ENCODE measurements around the gene GLRA3. TPM values are rescaled to one million over a fixed set of nuclear protein-coding genes. Genes with fewer than 3 reads are reported as not detected.

GLRA3 gene
- total and polyA plus RNA-seq, 10 of the 15 experiments (the other 5 are each of a cell fraction or from before 2014, with no cell fraction given), result not detected

- H2AFZ ChIP-seq (ENCODE audit: control insufficient read depth, low read depth, low read length), result no peak overlapping the region
- no peaks in the 10 kb centered on the region for H3K9me3 ChIP-seq (replicated peaks; ENCODE audit: control insufficient read depth, insufficient read depth, low read length)
- no peaks in the 10 kb centered on the region for H3K27me3 ChIP-seq (replicated peaks in 1 of 2; ENCODE audit: control insufficient read depth in 2 of 2, insufficient read depth in 2 of 2, low read length in 1 of 2)
- in situ Hi-C loops (cut with MboI) (no loop called here), intact Hi-C loops (cut with micrococcal nuclease; ENCODE audit: unreplicated experiment) (no loop called here)
- WGBS (ENCODE audit: insufficient coverage, insufficient replicate concordance, low lambda C conversion rate, missing lambda C conversion rate), result 0% methylated on average over 1 of the region's 1 CpG
- DNase-seq (ENCODE audit: low read depth, low spot score) (no peak), FAIRE-seq (no peak), ATAC-seq (no peak)
- POLR2A ChIA-PET, result no interaction called here
- no peak overlapping the region for H3K9ac ChIP-seq (ENCODE audit: control insufficient read depth, insufficient read depth, low read length)
- TF ChIP-seq NR2C2 (IDR thresholded peaks at IDR 0.05; ENCODE audit: borderline replicate concordance, control insufficient read depth, insufficient read length, low read depth) (no peak), SIN3A (IDR thresholded peaks at IDR 0.05; ENCODE audit: low read depth, low read length) (no peak)
- CTCF ChIA-PET, result interaction anchor here (0.6 to 1.4 kb wide), 2 partner anchors 10 to 16 kb away, joined by 3 read pairs; no protein-coding TSS in a partner anchor
- no peaks in the 10 kb centered on the region for H3K4me1 ChIP-seq (ENCODE audit: control insufficient read depth, insufficient read depth, low read length)
- BruUV-seq (replicated peaks), result no TSS peak
- H4K20me1 ChIP-seq (ENCODE audit: control insufficient read depth, insufficient read depth), result no peaks in the 10 kb centered on the region
- RAD21 ChIA-PET (ENCODE audit: unreplicated experiment), result no interaction called here
- H3K4me3 ChIP-seq, result no peak overlapping the region
- SMC1A ChIA-PET (ENCODE audit: uncharacterized antibody, unreplicated experiment), result interaction anchor here (1.1 kb wide), 1 partner anchor 9 kb away, joined by 3 read pairs; no protein-coding TSS in a partner anchor
- H3K4me2 ChIP-seq (ENCODE audit: control insufficient read depth, insufficient read depth), result no peak overlapping the region
- no peaks in the 10 kb centered on the region for H3K36me3 ChIP-seq (ENCODE audit: control insufficient read depth in 2 of 2, insufficient read depth in 2 of 2, low read length in 1 of 2)
- no peak overlapping the region for H3K27ac ChIP-seq (ENCODE audit: control insufficient read depth, insufficient read depth)
- no peaks in the 10 kb centered on the region for H3K79me2 ChIP-seq (ENCODE audit: control insufficient read depth, insufficient read depth, low read length)
Measured at GRCh38 chr4:174607792-174608191, 221.3 kb downstream of the GLRA3 start.

- DNase-seq (ENCODE audit: low read depth, low spot score), result no peak
- Histone ChIP-seq H3K36me3 (ENCODE audit: control insufficient read depth in 2 of 2, insufficient read depth in 2 of 2, low read length in 1 of 2) (no peaks in the 10 kb centered on the region), H3K9me3 (replicated peaks; ENCODE audit: control insufficient read depth, insufficient read depth, low read length) (no peaks in the 10 kb centered on the region), H3K79me2 (ENCODE audit: control insufficient read depth, insufficient read depth, low read length) (no peaks in the 10 kb centered on the region), H3K4me3 (no peak overlapping the region), H2AFZ (ENCODE audit: control insufficient read depth, low read depth, low read length) (no peak overlapping the region), H3K4me1 (ENCODE audit: control insufficient read depth, insufficient read depth, low read length) (no peaks in the 10 kb centered on the region), H3K4me2 (ENCODE audit: control insufficient read depth, insufficient read depth) (no peak overlapping the region), H3K27ac (ENCODE audit: control insufficient read depth, insufficient read depth) (no peak overlapping the region), H3K27me3 (replicated peaks in 1 of 2; ENCODE audit: control insufficient read depth in 2 of 2, insufficient read depth in 2 of 2, low read length in 1 of 2) (no peaks in the 10 kb centered on the region), H4K20me1 (ENCODE audit: control insufficient read depth, insufficient read depth) (no peaks in the 10 kb centered on the region), H3K9ac (ENCODE audit: control insufficient read depth, insufficient read depth, low read length) (no peak overlapping the region)
- 24% methylated on average over 4 of the region's 4 CpGs for WGBS (ENCODE audit: insufficient coverage, insufficient replicate concordance, low lambda C conversion rate, missing lambda C conversion rate)
- no peak for FAIRE-seq
- TF ChIP-seq RAD51 (IDR thresholded peaks at IDR 0.05), result no peak
- no peak for TF ChIP-seq IRF5 (IDR thresholded peaks at IDR 0.05; ENCODE audit: borderline replicate concordance)
- no peak for TF ChIP-seq ZBTB40 (IDR thresholded peaks at IDR 0.05; ENCODE audit: borderline replicate concordance)
- no peak for TF ChIP-seq HDAC2 (IDR thresholded peaks at IDR 0.05)
- TF ChIP-seq ETV6 (conservative IDR thresholded peaks at IDR 0.05 in 1 of 2, IDR thresholded peaks at IDR 0.05 in 1 of 2; ENCODE audit: borderline replicate concordance in 1 of 2, low read depth in 1 of 2), result no peak
- no peak for TF ChIP-seq CEBPB (IDR thresholded peaks at IDR 0.05; ENCODE audit: borderline replicate concordance in 1 of 2, low read depth in 2 of 2, low read length in 2 of 2)
- no peak for TF ChIP-seq EZH2 (IDR thresholded peaks at IDR 0.05; ENCODE audit: borderline replicate concordance, control insufficient read depth, low read depth, low read length)
- TF ChIP-seq SMAD5 (IDR thresholded peaks at IDR 0.05; ENCODE audit: low read depth), result no peak
- no peak for TF ChIP-seq RAD21 (IDR thresholded peaks at IDR 0.05; ENCODE audit: insufficient read depth, low read depth, low read length)
- no peak for TF ChIP-seq FOS (IDR thresholded peaks at IDR 0.05; ENCODE audit: borderline replicate concordance, extremely low read depth, insufficient read length)
- TF ChIP-seq PAX8 (IDR thresholded peaks at IDR 0.05), result no peak
- BruUV-seq (replicated peaks), result no TSS peak
- ChIA-PET CTCF (no interaction called here), SMC1A (ENCODE audit: uncharacterized antibody, unreplicated experiment) (no interaction called here), RAD21 (ENCODE audit: unreplicated experiment) (no interaction called here), POLR2A (no interaction called here)
- intact Hi-C loops (cut with micrococcal nuclease; ENCODE audit: unreplicated experiment), result no loop called here
- in situ Hi-C loops (cut with MboI), result no loop called here
- ATAC-seq, result no peak
Measured at GRCh38 chr4:174604198-174604597, 224.8 kb downstream of the GLRA3 start.
